AG04449 (cell line): ENCODE results near the gene JMJD1C.
A peak's percentile ranks its signal among the peaks of the same experiment; 100 is the strongest.

Source experiments
- CTCF ChIA-PET: fragments of 350-600 bp; formaldehyde crosslinking; extraction: SDS; loops from one replicate; lab custom pipeline; 2021; ENCODE audit warnings: antibody characterized with exemption; lab: Yijun Ruan, JAX
- POLR2A ChIA-PET: fragments of 400-600, 350-600 bp; formaldehyde crosslinking; extraction: SDS; loops from one replicate; lab custom pipeline; 2020; ENCODE audit warnings: antibody characterized with exemption, inconsistent platforms; lab: Yijun Ruan, JAX
- DNase-seq: peaks from one replicate; pipeline ENCODE4 v3.0.0-alpha.2; 2010; ENCODE audit warnings: low read depth, low spot score
- H3K4me3 ChIP-seq: 2 replicates; pipeline ENCODE4 v1.5.1; 2011; ENCODE audit warnings: low read depth, mild to moderate bottlenecking, control low read depth, low read length
- TF ChIP-seq, protein P1 (sequence below): IDR thresholded peaks from one replicate; pipeline ENCODE4 v1.5.1; 2011; ENCODE audit warnings: mild to moderate bottlenecking, moderate library complexity, low read length, control low read depth, inconsistent platforms; ENCODE audit not compliant: insufficient read depth; ENCODE audit errors: missing control alignments

The JMJD1C gene

DNA sequence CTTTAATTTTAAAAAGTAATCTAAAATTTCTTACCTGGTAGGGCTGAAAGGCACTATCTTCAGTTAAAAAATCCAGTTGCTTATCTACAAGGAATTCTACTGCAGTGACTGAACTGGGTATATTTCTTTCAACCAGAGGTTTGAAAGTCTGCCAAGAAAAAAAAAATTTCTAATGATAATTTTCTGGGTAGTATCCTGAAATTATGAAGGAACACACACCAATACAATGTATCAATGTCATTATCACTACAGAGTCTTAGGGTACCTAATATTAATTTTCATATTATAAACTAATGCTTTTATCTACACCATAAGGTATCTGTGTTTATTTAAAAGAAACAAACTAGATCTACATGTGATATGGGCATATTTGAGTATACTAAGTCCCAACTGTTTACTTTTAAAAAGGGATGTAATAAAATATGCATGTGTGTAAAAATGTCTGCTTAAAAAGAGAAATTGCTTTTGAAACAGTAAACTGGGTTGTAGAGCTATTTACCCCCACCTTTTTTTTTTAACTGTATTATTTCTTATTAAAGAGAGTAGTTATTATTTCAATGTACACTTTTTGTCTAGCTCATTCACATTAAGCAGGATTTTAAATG is 201.1 kb downstream of the JMJD1C start:
- H3K4me3 ChIP-seq: peak overlapping the region; percentile 72
- ChIA-PET POLR2A (no interaction called here), CTCF (interaction anchor here (1.0 to 1.2 kb wide), 3 partner anchors 23 to 456 kb away, joined by 3 to 4 read pairs (median 3); no protein-coding TSS in a partner anchor)
- no peak for DNase-seq
- TF ChIP-seq, protein P1, sequence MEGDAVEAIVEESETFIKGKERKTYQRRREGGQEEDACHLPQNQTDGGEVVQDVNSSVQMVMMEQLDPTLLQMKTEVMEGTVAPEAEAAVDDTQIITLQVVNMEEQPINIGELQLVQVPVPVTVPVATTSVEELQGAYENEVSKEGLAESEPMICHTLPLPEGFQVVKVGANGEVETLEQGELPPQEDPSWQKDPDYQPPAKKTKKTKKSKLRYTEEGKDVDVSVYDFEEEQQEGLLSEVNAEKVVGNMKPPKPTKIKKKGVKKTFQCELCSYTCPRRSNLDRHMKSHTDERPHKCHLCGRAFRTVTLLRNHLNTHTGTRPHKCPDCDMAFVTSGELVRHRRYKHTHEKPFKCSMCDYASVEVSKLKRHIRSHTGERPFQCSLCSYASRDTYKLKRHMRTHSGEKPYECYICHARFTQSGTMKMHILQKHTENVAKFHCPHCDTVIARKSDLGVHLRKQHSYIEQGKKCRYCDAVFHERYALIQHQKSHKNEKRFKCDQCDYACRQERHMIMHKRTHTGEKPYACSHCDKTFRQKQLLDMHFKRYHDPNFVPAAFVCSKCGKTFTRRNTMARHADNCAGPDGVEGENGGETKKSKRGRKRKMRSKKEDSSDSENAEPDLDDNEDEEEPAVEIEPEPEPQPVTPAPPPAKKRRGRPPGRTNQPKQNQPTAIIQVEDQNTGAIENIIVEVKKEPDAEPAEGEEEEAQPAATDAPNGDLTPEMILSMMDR: no peak

DNA sequence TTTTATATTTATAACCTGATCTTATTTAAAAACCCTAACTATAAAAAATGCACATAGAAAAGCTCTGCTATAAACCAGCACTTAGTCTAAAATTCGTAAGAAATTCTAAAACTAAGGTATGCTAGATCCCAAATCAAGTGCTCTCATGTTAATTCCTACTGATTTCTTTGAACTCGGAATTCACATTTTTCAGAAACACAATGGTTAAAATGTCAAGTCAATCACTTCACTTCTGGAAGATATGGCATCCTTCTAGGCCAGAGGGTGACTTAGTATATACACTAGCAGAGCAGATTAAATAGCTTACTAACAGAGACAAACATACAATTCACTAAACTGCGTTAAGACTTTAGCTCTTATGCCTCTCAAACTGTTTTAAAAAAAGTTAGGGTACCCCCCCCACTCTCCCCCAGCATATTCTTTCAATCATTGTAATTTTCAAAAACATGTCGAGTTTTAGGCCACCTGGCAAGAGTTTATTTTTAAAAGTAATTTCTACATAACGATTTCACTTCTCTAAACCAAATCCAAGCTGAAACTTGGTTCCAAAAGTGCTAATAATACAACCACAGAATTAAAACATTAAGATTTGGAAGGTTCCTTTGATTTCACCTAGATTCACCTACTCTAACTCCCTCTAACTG is 203.2 kb downstream of the JMJD1C start:
- TF ChIP-seq, protein P1: no peak
- no peak for DNase-seq
- no peak overlapping the region for H3K4me3 ChIP-seq
- CTCF ChIA-PET: interaction anchor here (0.6 to 1.6 kb wide), 5 partner anchors 8 to 458 kb away, joined by 3 to 7 read pairs (median 3); no protein-coding TSS in a partner anchor
- POLR2A ChIA-PET: no interaction called here

DNA sequence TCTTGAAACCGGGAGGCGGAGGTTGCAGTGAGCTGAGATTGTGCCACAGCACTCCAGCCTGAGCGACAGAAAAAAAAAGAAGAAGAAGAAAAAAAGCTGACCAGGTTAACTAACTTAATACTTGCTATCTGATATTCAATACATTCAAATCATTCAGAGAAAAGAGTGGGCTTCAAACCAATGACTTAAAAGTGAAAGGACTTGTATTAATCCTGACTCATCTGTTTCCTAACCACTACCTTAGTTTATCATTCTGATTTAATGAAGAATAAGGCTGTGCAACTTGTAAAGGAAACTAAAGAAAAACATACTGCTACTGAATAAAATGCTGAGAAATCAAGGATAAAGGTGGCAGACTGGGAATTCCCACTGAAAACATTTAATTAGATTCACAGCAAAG is 204.3 kb downstream of the JMJD1C start:
- ChIA-PET POLR2A (no interaction called here), CTCF (no interaction called here)
- DNase-seq: no peak
- TF ChIP-seq, protein P1: no peak
- H3K4me3 ChIP-seq: no peak overlapping the region

DNA sequence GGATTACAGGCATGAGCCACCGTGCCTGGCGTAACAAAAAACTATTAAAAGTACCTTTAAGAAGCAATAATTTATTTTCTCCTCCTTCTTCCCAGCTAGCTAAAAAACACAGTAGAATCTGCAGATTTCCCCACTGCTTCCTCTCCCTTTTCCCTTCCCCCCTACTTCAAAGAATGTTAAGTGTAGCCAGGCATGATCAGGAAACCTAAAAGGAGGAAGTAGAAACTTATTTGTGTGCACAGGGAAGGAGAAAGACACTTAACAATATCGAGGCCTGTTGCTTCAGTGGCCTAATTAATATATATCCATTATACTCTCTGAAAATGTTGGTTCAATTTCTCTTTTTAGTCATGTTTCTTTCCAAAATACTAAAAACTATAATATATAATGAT is 204.9 kb downstream of the JMJD1C start:
- ChIA-PET POLR2A (no interaction called here), CTCF (interaction anchor here (0.8 kb wide), 1 partner anchor 368 kb away, joined by 3 read pairs; no protein-coding TSS in a partner anchor)
- no peak for DNase-seq
- no peak overlapping the region for H3K4me3 ChIP-seq
- TF ChIP-seq, protein P1: no peak

DNA sequence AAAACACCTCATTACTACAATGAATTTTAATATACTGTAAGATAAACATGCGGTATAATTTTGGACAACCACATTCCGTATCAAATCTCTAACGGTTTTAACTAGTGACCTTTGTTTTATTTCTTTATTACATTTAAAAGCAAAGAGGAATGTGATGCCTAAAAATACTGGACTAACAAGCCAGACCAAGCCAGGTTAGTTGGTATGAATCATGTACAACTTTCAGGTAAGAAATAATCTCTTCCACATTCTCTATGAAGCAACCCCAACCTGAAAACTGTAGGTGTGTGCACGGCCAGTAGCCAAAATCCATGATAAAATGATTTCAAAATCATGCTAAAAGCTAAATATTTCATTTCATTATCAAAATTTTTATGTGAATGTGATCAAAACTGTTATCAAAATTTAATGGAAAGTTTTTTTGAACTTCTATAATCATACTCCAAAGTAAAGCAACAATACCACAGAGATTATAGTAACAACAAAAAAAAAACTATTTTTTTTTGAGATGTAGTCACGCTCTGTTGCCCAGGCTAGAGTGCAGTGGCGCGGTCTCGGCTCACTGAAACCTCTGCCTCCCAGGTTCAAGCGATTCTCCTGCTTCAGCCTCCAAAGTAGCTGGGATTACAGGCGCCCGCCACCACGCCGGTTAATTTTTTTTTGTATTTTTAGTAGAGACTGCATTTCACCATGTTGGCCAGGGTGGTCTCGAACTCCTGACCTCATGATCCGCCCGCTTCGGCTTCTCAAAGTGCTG is 205.5 kb downstream of the JMJD1C start:
- DNase-seq: no peak
- CTCF ChIA-PET: interaction anchor here (0.8 kb wide), 1 partner anchor 369 kb away, joined by 3 read pairs; no protein-coding TSS in a partner anchor
- TF ChIP-seq, protein P1: no peak
- no peak overlapping the region for H3K4me3 ChIP-seq
- POLR2A ChIA-PET: no interaction called here
